Endothelial cell of umbilical vein (primary cell): ENCODE measurements around the gene TSHZ1. TPM values are rescaled to one million over a fixed set of nuclear protein-coding genes. Genes with fewer than 3 reads are reported as not detected.

Source experiments
- BruUV-seq: library from RNA; stranded (reverse); fragments of 400-500 nt; replicated peaks from 2 replicates; lab custom pipeline; 2021; lab: Mats Ljungman, UMichigan
- CTCF ChIA-PET: fragments of 300-600, 350-600 bp; sonication (Branson Sonifier 250); formaldehyde crosslinking; loops from one replicate; lab custom pipeline; 2021; ENCODE audit warnings: antibody characterized with exemption, inconsistent platforms; lab: Charles Lee
- POLR2A ChIA-PET: fragments of 300-600, 350-600 bp; sonication (Branson Sonifier 250); formaldehyde crosslinking; loops from one replicate; lab custom pipeline; 2021; ENCODE audit warnings: antibody characterized with exemption, inconsistent platforms; lab: Charles Lee
- DNase-seq: peaks from one replicate; pipeline ENCODE4 v3.0.0-alpha.2; 2011; ENCODE audit warnings: low read depth, low spot score
- FAIRE-seq: peaks from 2 replicates; lab custom pipeline; 2011; peaks lifted over from hg19 to GRCh38; lab: Jason Lieb, UNC
- H2AFZ ChIP-seq: 2 replicates; pipeline ENCODE4 v1.6.0; 2012; ENCODE audit warnings: low read depth, low read length, control low read depth, inconsistent platforms
- H3K27ac ChIP-seq: 2 replicates; pipeline ENCODE4 v1.5.1; 2011; ENCODE audit warnings: low read depth, mild to moderate bottlenecking, control low read depth, low read length, moderate library complexity; ENCODE audit not compliant: insufficient read depth
- H3K27me3 ChIP-seq, 2 experiments: 2 replicates each; pipeline versions ENCODE4 v1.6.0 to v1.6.1; 2011; ENCODE audit warnings: low read length in 2 of 2, mixed read lengths in 1 of 2; ENCODE audit not compliant: control insufficient read depth in 2 of 2, insufficient read depth in 2 of 2
- H3K36me3 ChIP-seq, 2 experiments: 2 replicates in 1 of 2; 3 replicates in 1 of 2; pipeline ENCODE4 v1.5.1; 2011; ENCODE audit warnings: low read length in 2 of 2, mild to moderate bottlenecking in 1 of 2, moderate library complexity in 1 of 2; ENCODE audit not compliant: control insufficient read depth in 2 of 2, insufficient read depth in 2 of 2; ENCODE audit errors: extremely low read depth in 1 of 2
- H3K4me1 ChIP-seq: 3 replicates; pipeline ENCODE4 v1.5.1; 2011; ENCODE audit warnings: mild to moderate bottlenecking, low read length; ENCODE audit not compliant: control insufficient read depth, insufficient read depth; ENCODE audit errors: extremely low read depth
- H3K4me2 ChIP-seq: 2 replicates; pipeline ENCODE4 v1.6.1; 2011; ENCODE audit warnings: low read length, control low read depth, mixed read lengths; ENCODE audit not compliant: insufficient read depth
- H3K4me3 ChIP-seq, 3 experiments: fragments of 200-600 bp in 1 of 3; sonication (generic), shearing (Covaris generic) in 1 of 3; replicated peaks in 1 of 3; 2 replicates each; pipeline ENCODE4 v1.5.1; 2011 to 2016; ENCODE audit warnings: control low read depth in 3 of 3, low read length in 3 of 3, mild to moderate bottlenecking in 2 of 3, inconsistent platforms in 1 of 3, low read depth in 1 of 3, moderate library complexity in 1 of 3; ENCODE audit not compliant: insufficient read depth in 1 of 3
- H3K79me2 ChIP-seq: 2 replicates; pipeline ENCODE4 v1.6.0; 2012; ENCODE audit warnings: low read length, inconsistent platforms; ENCODE audit not compliant: control insufficient read depth, insufficient read depth
- H3K9ac ChIP-seq: replicated peaks from 2 replicates; pipeline ENCODE3; 2011; ENCODE audit warnings: low read length, control low read depth; ENCODE audit not compliant: insufficient read depth; ENCODE audit errors: extremely low read depth
- H3K9me1 ChIP-seq: replicated peaks from 3 replicates; pipeline ENCODE4 v1.6.0; 2011; ENCODE audit warnings: mild to moderate bottlenecking, low read length; ENCODE audit not compliant: control insufficient read depth, insufficient read depth; ENCODE audit errors: extremely low read depth
- H3K9me3 ChIP-seq: replicated peaks from 2 replicates; pipeline ENCODE4 v1.5.1; 2012; ENCODE audit warnings: low read length, inconsistent platforms; ENCODE audit not compliant: control insufficient read depth, insufficient read depth
- H4K20me1 ChIP-seq: replicated peaks from 2 replicates; pipeline ENCODE3; 2011; ENCODE audit warnings: mild to moderate bottlenecking, low read length; ENCODE audit not compliant: control insufficient read depth, insufficient read depth; ENCODE audit errors: extremely low read depth
- EZH2 ChIP-seq: IDR thresholded peaks from 2 replicates; pipeline ENCODE4 v1.6.1; 2012; ENCODE audit warnings: borderline replicate concordance, low read depth, mild to moderate bottlenecking, moderate library complexity, low read length, inconsistent platforms; ENCODE audit not compliant: severe bottlenecking
- FOS ChIP-seq: IDR thresholded peaks from 2 replicates; pipeline ENCODE4 v1.6.1; 2011; ENCODE audit warnings: mild to moderate bottlenecking, low read length, moderate library complexity, borderline replicate concordance; ENCODE audit not compliant: insufficient read depth
- JUN ChIP-seq: IDR thresholded peaks from 2 replicates; pipeline ENCODE4 v1.6.1; 2011; ENCODE audit warnings: borderline replicate concordance, low read depth; ENCODE audit not compliant: insufficient read length, insufficient read depth
- MYC ChIP-seq: IDR thresholded peaks from one replicate; pipeline ENCODE4 v1.6.1; 2011; ENCODE audit warnings: mild to moderate bottlenecking, low read depth, low read length
- POLR2A ChIP-seq: IDR thresholded peaks from 2 replicates; pipeline ENCODE4 v1.6.1; 2012; ENCODE audit warnings: low read depth, mild to moderate bottlenecking, control low read depth, low read length
- POLR2AphosphoS5 ChIP-seq: IDR thresholded peaks from 2 replicates; pipeline ENCODE4 v1.6.1; 2012; ENCODE audit warnings: low read depth, mild to moderate bottlenecking, control low read depth, low read length, moderate library complexity; ENCODE audit not compliant: insufficient read depth
- dilution Hi-C: fragments of 300-500 bp; cut with MboI; formaldehyde crosslinking; loops from one replicate; pipeline ENCODE4 v1.15.0; 2019; ENCODE audit warnings: low sequenced_read_pairs; ENCODE audit not compliant: extremely low pct_ligation_motif_present
- intact Hi-C: fragments of 100-400 bp; cut with micrococcal nuclease; formaldehyde crosslinking; loops from one replicate; pipeline ENCODE4 v1.10.0; 2022
- polyA plus RNA-seq, 4 experiments: library from polyadenylated mRNA; depleted of rRNA in 3 of 4; stranded (reverse) in 3 of 4; unstranded in 1 of 4; fragments of >200 nt; gene quantifications; 2 replicates each; pipeline versions ENCODE4 v1.2.1 to v1.2.3, GENCODE V29; 2011 to 2012; ENCODE audit warnings: missing spikeins in 1 of 4
- total RNA-seq: library from RNA; stranded (reverse); gene quantifications from 2 replicates; pipeline ENCODE4 v1.2.3, GENCODE V29; 2021
- TF ChIP-seq, protein P1 (sequence below), 2 donors: IDR thresholded peaks; 1 replicate in 1 of 2; 2 replicates in 1 of 2; pipeline ENCODE4 v1.5.1; 2011; ENCODE audit warnings: low read length in 2 of 2, mild to moderate bottlenecking in 2 of 2, moderate library complexity in 2 of 2, control low read depth in 1 of 2, inconsistent platforms in 1 of 2, low read depth in 1 of 2; ENCODE audit not compliant: insufficient read depth in 1 of 2; ENCODE audit errors: extremely low read depth in 1 of 2
- TF ChIP-seq, protein P2 (sequence below): IDR thresholded peaks from 2 replicates; pipeline ENCODE4 v1.6.1; 2011; ENCODE audit not compliant: insufficient read depth, insufficient read length

TSHZ1 gene
- total and polyA plus RNA-seq, 2 donors (not counting 3 experiments of a cell fraction or from before 2014, with no cell fraction given) = 4.2 to 10.2 TPM

DNA sequence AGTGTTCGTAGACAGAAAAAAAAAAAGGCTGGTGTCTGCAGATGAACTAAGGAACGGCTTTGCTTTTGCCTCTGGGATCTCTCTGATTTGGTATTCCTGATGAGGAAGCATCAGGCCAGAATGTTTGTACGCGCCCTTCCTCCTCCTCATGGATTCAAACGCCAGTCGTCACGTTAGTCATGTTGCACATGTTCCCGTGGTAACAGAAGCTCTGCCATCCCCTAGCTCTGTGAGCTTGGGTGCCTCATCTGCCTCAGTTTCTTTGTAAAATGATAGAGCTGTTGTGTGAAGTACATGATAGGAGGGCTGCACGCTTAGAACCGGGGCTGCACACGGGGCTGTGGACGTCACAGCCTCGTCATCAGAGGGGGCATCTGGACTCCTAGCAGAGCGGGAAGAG, 47.0 kb downstream of the TSHZ1 start:
- Histone ChIP-seq H3K4me3 (no peak overlapping the region), H3K27me3 (no peaks in the 10 kb centered on the region), H3K4me2 (no peak overlapping the region), H3K36me3 (no peaks in the 10 kb centered on the region), H3K79me2 (peaks cover 3% of the 10 kb centered on the region), H4K20me1 (no peaks in the 10 kb centered on the region), H3K9me3 (no peaks in the 10 kb centered on the region), H3K4me1 (peaks cover 4% of the 10 kb centered on the region), H3K9ac (no peak overlapping the region), H2AFZ (no peak overlapping the region), H3K9me1 (no peaks in the 10 kb centered on the region), H3K27ac (no peak overlapping the region)
- no peak for TF ChIP-seq MYC
- dilution Hi-C loops (no loop called here), intact Hi-C loops (no loop called here)
- FAIRE-seq (no peak), DNase-seq (no peak)
- no TSS peak for BruUV-seq
- CTCF ChIA-PET = no interaction called here
- POLR2A ChIA-PET = no interaction called here

DNA sequence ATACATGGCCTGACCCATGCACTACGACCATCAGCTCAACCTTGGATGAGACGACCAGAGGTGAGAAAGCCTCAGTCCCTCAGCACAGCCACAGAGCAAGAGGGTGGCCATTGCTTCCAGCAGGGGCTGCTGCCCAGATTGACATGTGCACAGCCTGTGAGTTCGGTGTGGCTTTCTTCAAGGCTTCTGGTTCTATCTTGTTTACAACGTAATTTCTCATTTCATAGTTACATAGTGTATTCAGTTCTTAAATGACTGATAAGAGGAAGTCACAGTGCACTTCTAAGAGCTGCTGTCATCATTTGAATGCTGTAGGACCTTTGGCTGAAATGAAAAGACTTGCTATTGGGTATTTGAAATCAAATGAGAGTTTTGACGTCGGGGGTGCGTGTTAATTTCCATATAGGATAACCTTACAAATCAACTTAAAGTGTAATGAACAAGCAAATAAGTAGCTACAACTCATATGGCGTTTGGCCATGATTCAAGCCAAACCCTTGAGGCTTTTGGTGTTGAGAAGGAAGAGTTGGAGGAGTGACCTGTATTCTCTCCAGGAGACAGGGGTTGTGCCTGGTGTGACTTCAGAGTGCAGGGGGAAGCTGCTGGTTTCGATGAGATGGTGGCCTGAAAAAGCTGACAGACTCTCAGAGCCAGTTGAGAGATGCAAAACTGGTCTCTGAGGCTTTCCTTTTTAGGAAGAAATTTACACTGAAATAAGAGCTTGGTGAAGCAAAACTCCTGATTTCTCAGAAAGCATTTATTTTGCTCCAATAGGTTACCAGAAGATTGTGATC, 51.0 kb downstream of the TSHZ1 start:
- DNase-seq (no peak), FAIRE-seq (no peak)
- H3K27ac ChIP-seq = no peak overlapping the region
- POLR2A ChIA-PET = no interaction called here
- no peak overlapping the region for H3K4me2 ChIP-seq
- H3K9ac ChIP-seq = no peak overlapping the region
- H3K36me3 ChIP-seq = no peaks in the 10 kb centered on the region
- no peaks in the 10 kb centered on the region for H3K9me1 ChIP-seq
- H3K4me1 ChIP-seq = no peaks in the 10 kb centered on the region
- H3K9me3 ChIP-seq = no peaks in the 10 kb centered on the region
- H4K20me1 ChIP-seq = no peaks in the 10 kb centered on the region
- no peak overlapping the region for H3K4me3 ChIP-seq
- CTCF ChIA-PET = interaction anchor here (1.6 kb wide), 1 partner anchor 13 kb away, joined by 4 read pairs; no protein-coding TSS in a partner anchor
- BruUV-seq = no TSS peak
- dilution Hi-C loops (no loop called here), intact Hi-C loops (no loop called here)
- no peak overlapping the region for H2AFZ ChIP-seq
- H3K79me2 ChIP-seq = no peaks in the 10 kb centered on the region
- TF ChIP-seq EZH2 = no peak
- TF ChIP-seq, protein P1, sequence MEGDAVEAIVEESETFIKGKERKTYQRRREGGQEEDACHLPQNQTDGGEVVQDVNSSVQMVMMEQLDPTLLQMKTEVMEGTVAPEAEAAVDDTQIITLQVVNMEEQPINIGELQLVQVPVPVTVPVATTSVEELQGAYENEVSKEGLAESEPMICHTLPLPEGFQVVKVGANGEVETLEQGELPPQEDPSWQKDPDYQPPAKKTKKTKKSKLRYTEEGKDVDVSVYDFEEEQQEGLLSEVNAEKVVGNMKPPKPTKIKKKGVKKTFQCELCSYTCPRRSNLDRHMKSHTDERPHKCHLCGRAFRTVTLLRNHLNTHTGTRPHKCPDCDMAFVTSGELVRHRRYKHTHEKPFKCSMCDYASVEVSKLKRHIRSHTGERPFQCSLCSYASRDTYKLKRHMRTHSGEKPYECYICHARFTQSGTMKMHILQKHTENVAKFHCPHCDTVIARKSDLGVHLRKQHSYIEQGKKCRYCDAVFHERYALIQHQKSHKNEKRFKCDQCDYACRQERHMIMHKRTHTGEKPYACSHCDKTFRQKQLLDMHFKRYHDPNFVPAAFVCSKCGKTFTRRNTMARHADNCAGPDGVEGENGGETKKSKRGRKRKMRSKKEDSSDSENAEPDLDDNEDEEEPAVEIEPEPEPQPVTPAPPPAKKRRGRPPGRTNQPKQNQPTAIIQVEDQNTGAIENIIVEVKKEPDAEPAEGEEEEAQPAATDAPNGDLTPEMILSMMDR (IDR thresholded peaks at IDR 0.05; ENCODE audit: extremely low read depth in 1 of 2, insufficient read depth in 1 of 2, low read depth in 1 of 2, low read length in 2 of 2) = no peak
- TF ChIP-seq JUN = no peak
- no peak for TF ChIP-seq POLR2A
- no peak for TF ChIP-seq MYC
- no peak for TF ChIP-seq FOS
- TF ChIP-seq, protein P2, sequence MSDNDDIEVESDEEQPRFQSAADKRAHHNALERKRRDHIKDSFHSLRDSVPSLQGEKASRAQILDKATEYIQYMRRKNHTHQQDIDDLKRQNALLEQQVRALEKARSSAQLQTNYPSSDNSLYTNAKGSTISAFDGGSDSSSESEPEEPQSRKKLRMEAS = no peak
- no peak for TF ChIP-seq POLR2AphosphoS5
- H3K27me3 ChIP-seq = no peaks in the 10 kb centered on the region
